Colon (tissue), 2 donors: ENCODE results near the gene SEC22C.

Experiments used
- FAIRE-seq: peaks from 2 replicates; lab custom pipeline; 2012; peaks lifted over from hg19 to GRCh38; lab: Jason Lieb, UNC
- donor health status: control.
- donor health status: control.

The SEC22C gene

DNA sequence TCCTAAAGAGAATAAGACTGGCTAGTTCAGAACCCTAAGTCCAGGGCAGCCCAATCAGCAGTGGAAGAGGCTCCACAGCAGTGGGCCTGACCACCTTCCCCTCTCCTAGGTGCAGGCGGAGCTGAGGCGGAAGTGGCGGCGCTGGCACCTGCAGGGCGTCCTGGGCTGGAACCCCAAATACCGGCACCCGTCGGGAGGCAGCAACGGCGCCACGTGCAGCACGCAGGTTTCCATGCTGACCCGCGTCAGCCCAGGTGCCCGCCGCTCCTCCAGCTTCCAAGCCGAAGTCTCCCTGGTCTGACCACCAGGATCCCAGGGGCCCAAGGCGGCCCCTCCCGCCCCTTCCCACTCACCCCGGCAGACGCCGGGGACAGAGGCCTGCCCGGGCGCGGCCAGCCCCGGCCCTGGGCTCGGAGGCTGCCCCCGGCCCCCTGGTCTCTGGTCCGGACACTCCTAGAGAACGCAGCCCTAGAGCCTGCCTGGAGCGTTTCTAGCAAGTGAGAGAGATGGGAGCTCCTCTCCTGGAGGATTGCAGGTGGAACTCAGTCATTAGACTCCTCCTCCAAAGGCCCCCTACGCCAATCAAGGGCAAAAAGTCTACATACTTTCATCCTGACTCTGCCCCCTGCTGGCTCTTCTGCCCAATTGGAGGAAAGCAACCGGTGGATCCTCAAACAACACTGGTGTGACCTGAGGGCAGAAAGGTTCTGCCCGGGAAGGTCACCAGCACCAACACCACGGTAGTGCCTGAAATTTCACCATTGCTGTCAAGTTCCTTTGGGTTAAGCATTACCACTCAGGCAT is 45.6 kb downstream of the SEC22C start:
- no peak for FAIRE-seq

DNA sequence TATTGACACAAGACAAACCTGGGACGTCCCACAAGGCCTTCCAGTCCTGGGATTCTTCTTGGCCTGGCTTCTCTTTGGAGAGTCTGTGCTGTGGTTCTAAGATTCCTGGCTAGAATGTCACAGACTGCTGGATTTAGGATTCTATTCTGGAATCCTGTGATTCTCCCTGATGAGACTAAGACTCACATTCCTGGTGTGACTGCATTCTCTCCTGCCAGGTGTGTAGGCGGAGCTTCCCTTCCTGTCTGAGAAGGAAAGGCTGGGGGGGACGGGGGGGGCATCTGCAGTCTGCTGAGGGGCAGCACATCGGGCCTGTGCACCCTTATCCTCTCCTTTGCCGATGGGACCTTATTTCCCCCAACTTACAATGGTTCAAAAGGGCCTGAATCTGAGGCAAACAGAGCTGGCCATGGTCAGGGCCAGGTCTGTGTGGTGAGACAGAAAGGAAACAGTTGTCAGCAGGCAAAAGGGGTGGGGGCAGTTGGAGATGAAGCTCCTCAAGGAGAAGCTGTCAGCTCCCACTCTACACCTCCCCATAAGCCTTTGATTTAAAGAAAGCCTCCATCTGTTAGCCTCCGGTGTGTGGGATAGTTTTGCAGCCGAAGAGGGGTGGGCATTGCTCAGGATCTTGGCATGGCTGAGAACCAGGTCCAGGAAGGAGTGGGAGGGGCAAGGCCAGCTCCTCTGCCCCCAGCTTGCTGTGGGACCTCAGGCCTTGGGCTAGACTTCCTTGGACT is 48.4 kb downstream of the SEC22C start:
- no peak for FAIRE-seq

DNA sequence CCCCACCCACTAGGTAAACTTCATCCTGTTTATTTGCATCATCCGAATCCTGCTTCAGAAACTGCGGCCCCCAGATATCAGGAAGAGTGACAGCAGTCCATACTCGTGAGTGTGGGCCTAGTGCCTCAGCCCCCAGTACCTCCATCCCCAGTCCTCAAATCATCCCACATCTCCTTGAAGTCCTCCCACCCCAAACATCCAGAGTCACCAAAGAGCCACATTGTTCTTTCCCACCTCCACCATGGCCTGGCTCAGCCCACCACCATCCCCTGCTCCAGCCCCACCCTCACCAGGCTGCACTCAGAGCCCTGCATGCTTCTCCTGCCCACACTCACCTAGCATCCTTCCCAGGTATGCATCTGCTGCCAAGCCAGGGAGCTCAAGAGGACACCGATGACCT is 49.5 kb downstream of the SEC22C start:
- no peak for FAIRE-seq

DNA sequence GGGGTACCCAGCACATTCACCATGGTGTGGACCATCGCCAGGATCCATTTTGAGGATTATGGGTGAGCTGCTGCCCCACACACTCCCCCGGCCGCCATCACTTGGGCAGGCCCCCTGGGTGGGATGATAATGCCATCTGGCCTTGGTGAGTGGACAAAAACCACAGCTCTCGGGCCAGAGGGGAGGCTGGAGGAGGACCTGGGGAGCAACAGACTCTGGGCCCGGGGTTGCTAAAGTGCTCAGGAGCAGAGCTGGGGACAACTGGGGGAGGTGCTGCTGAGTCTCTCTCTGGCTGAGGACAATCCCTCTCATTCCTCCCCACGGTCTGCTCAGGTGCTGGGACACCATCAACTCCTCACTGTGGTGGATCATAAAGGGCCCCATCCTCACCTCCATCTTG is 50.3 kb downstream of the SEC22C start:
- FAIRE-seq = no peak

DNA sequence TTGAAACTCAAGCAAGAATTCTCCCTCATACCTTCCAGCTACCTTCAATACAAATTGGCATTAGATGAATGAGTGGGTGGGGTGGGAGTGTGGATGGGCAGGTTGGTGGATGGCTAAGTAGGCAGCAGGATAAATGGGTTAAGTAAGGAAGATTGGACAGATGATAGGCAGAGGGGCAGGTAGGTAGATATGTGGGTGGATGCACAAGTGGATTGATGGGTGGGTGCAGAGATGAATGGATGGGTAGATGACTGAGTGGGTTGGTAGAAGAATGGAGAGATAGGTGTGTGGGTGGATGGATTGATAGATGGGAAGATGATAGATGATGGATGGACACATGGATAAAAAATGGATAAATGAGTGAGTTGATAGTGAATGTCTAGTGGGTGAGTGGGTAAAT is 51.7 kb downstream of the SEC22C start:
- FAIRE-seq = no peak

DNA sequence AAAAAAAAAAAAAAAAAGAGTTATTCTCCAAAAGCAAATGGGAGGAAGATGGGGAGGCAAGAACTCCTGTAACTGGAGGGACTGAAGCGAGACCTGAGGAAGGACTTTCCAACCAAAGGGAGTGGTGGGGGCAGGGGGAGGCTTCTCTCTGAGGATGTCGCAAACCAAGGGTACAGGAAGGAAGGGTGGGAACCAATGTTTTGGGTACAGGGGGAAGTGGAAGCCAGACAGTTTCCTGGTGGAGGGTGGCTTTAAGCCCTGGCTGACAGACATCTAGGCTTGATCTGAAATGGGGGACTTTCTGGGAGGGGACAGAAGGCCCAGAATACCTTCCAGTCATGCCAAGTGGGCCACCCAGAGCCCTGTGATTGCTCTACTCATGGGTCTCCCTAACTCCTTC is 52.3 kb downstream of the SEC22C start:
- FAIRE-seq = no peak

DNA sequence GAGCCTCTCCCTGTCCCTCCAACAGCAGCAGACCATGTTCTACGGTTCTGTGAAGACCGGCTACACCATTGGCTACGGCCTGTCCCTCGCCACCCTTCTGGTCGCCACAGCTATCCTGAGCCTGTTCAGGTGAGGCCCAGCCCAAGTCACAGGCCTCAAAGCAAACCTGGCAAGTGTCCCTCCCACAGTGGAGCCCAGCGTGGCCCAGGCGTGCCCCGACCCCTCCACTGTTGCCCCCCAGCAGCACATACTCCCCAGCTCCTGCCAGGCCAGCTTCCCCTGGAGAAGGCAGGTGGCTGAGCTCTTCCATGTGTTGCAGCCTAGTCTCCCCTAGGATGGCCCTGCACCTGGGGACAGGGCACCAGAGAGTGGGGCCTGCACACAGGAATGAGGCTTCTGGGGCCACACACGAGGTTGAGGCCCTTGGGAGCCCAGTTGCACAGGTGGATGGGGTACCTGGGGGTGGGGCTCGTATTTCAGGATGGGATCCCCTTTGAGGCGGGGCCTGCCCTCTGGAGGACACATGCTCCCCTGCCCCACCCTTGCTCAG is 54.3 kb downstream of the SEC22C start:
- no peak for FAIRE-seq

DNA sequence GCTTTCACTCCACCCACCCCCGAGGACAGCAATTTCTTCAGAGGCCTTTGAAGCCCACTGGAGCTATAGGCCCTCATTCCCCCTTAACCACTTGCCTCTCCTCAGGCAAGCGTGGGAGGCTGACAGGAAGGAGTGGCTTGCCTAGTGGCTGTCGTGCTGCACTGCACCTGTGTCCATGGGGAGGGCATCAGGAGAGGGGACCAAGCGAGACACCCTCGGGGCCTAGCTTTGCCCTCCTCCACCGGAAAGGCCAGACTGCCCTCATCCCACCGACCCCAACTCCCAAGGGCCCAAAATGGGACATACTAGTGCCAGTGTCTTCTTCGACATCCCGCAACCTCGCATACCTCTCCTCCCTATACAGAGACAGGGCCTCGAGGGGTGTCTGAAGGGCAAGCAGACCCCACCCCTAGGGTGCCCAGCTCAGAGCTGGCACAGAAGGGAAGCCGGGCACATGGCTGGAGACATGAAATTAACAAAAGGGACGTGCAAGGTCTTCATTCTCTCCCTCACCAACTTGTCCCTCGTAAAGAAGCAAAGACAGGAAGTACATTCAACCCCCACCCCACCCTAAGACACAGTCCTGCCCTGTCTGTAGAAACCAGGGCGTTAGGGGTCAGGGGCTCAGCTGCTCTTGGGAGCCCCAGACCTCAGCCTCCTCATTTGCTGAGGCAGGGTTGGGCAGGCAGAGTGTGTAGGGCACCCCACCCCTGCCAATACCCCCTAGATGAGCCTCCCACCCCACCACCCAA is 55.0 kb downstream of the SEC22C start:
- FAIRE-seq = no peak

DNA sequence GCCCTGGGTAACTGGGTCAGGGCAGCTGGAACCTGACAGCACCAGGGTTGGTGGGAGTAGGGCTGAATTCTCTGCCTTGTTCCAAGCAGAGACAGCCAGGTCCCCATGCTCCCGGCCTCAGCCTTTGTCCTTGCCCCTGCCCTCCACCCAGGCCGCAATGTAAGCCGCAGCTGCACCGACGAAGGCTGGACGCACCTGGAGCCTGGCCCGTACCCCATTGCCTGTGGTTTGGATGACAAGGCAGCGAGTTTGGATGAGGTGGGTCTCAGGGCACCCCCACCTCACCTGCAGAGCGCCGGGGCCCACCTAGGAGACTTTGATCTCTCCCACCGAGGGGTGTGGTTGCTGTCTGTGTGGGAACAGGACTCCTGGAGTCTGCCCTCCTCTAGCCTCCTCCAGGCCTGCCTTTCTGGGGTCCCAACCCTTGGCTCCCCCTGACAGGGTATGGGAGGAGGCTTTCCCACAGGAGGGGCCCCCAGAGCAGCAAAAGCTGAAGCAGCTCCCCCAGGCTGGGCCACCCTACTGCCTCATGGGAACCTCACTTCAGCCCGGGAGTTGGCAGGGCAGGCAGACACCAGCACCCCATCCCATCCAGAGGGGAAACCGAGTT is 55.9 kb downstream of the SEC22C start:
- FAIRE-seq = no peak

DNA sequence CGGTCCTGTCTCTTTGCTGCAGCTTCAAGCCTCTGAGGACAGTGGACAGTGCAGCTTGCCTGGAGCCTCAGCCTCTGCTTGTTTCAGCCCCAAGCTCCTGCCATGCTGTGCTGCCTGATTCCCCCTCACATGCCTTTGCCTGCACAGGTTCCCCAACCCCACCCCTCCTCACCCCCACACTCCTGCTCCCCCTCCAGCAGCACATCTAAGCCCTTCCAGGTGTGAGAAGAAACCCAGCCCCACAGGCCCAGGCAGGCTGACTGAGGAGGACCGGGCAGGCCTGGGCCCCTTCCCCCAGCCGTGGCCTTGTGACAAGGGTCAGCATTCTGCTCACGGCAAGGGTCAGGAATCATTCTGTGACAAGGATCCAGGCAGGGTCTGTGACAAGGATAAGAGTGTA is 56.6 kb downstream of the SEC22C start:
- no peak for FAIRE-seq

DNA sequence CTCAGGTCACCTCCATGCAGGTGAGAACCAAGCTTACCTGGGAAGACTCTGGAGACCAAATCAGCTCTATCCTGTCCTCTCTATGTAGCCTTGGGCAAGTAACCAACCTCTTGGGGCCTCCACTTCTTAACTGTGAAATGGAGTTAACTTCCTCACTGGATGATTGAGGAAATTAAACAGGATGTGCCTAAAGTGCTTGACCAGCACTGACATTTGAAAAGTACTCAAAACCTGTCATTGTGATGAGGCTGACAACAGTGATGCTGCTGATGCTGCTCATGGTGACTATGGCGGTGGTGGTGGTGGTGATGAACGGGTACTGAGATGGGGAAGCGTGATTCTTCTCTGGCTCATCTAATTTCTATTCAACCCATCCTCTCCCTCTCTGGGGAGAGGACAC is 57.0 kb downstream of the SEC22C start:
- no peak for FAIRE-seq

DNA sequence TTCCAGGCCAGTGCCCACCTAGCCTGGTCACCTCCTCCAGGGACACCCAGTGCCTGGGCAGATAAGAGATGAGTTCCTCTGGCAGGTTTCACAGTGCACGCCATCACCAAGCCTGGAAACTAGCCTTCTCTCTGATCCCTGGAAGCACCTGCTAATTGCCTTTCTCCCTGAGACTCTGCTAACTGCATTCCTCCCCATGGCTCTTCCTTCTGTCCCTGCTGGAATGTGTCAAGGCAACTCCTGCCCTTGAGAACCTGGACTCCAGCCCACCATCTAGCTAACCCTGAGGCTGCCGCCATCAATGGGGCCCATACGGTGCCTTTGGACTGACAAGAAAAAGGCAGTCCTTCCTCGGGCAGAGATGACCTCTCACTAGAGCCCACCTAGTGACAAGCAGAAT is 60.9 kb downstream of the SEC22C start:
- no peak for FAIRE-seq

DNA sequence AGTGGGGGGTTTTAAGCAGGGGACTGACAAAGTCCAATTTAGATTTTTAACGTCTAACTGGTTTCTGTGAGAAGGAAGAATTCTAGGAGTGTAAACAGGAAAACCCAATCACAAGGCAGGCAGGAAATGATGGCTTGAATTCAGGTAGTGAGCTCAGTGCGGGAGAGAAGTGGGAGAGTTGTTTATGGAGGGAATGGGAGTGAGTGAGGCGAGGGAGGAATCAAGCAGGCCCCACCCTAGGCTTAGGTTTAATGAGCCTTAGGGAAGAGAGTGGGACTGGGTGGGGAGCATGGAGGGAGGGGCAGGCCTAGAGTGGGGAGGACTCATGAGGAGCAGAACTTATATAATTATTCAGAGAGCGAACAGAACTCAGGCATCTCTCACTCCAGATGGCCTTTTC is 61.4 kb downstream of the SEC22C start:
- FAIRE-seq = no peak

DNA sequence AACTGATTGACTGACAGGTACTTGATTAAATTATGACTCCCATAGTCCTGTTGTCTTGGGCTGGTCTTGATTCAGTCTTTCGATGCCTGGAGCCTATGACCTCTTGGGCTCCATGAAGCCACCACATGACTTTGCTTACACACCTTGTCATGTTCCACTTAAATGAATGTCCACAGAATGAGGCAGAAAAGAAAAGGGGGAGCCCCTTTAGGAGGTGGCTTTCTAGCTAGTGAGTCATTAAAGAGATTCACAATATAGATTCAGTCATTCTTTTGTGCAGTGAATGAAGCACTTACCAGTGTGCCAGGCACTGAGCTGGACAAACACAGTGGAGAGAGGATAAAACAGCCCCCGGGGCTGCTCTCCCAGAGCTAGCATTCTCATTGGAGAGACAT is 62.2 kb downstream of the SEC22C start:
- FAIRE-seq = no peak

DNA sequence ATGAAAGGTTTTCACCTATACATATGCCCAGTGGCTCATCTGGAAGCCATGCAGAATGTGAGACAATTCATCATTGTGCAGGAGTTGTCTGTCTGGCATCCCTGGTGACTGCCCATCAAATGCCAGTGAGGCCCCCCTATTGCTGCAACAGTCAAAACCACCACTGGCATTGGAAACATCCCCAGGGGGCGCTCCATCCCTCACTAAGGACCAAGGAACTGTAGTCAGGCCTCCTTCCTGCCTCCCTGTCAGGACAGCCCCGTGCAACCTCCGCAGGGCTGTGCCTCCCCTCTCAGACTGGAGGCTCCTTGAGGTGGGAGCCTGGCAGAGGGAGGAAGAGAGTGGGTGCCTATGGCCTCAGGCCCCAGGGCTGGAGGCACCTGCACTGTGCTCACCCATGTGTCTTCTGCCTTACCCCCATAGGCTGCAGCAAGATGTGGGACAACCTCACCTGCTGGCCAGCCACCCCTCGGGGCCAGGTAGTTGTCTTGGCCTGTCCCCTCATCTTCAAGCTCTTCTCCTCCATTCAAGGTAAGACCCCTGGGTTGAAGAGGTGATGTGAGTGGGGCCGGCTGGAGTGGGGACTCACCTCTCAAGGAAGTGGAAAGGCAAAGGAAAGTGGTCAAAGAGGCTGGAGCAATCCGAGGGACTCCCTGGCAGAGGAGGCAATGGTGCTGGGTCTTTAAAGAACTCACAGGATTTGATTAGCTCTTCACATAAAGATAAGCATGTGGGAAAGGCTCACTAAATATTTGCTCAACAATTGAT is 62.8 kb downstream of the SEC22C start:
- FAIRE-seq = no peak

DNA sequence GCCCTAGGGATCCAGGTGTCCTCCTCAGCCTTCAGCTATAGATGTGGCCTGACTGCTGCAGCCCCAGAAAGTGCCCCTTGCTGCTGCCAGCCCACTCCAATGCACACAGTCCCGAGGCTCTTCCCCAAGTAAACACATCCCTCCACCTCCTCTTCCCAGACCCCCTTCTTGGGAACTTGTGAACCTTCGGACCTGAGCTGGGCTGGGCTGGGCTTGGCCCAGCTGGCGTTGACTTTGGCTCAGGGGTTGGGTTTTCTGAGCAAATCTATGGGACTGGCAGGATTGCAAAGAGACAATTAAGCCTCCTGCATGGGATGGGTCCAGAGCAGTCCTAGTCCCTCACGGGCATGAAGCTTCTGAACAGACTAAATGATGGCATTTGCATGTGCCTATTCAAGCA is 64.7 kb downstream of the SEC22C start:
- FAIRE-seq = no peak

DNA sequence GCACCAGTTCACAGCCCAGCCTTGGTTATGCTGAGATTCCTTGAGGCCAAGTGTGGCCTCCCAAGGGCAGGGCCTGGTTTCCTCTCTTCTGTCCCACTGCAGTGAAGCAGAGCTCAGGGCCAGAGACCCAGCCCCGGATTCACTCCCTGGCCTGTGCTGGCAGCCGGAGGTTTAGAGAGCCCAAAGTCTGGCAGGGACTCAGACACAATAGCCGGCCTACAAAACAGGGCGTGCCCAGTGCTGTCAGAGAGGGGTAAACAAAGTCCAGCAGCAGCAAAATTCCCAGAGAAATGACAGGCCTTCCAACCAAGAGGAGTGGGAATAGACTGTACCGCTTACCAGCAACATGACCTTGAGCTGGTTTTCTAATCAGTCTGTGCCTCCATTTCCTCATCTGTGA is 65.3 kb downstream of the SEC22C start:
- no peak for FAIRE-seq

DNA sequence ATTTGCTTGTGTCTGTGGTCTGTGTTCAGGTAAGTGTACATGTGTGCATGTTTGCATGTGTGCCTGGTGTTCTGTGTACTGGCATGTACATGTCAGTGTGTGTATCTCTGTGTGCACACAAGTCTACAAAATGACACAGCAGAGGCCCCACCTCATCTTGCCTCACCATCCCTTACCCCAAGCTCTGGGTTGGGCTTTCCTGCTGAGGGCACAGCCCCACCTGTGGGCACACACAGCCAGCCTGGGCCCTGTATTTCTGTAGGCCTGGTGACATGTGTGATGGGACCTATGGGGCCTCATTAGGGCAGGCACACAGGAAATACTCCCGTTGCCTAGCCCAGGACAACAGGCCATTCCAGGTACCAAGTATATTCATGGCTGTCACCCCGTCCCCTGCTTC is 65.8 kb downstream of the SEC22C start:
- no peak for FAIRE-seq

DNA sequence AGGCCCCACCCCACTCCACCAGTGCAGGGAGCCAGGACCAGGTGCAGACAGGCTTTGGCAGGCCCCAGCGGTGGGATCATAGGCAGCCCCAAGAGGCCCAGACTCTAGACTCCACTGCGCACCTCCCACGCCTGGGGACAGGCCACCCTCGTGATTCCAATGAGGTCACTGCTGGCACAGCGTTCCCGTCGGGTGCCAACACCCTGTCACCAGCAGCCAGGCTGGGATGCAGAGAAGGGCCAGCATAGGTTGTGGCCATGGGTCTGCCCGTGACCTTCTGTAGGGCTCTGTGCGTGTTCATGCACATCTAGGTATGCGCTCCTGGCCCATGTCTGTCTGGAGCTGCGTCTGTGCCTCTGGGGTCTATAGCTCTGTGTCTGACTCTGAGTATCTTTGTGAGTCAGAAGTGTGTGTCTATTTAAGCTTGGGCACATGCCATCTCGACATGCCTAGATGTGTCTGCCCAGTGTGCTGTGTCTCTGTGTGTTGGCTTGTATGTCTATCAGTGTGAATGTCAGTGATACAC is 66.3 kb downstream of the SEC22C start:
- no peak for FAIRE-seq

DNA sequence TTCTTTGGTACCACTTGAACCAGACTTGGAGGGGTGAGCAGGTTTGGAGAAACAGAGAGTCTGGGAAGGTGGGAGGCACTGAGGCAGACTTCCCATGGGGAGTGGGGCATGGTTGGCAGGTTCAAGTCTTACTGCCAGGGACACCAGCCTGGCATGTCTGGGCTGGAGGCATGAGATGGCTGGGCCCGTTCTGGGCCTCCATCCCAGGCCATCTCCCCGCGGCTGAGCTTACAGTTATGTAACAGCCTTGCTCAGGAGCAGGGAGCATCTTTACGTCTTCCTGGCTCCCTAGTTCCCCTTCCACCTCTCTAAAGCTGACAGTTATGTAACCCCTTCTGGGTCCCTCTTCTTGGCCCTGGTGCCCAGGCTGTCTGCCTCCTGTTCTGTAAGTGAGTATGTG is 66.9 kb downstream of the SEC22C start:
- FAIRE-seq = no peak

DNA sequence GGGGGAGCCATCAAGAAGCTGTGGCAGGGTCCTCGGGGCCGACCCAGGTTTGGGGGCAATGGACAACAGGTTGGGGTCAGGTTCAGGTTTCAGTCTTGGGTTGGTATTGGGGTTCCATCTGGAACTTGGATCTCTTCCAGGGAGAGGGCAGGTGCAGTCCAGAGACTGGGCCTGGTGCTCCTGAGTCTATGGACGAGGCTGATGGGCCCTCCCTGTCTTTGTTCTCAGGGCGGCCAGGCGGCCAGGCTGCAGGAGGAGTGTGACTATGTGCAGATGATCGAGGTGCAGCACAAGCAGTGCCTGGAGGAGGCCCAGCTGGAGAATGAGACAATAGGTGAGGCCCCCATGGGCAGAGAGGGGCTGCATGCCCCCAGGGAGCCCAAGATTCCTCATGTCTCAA is 68.2 kb downstream of the SEC22C start:
- no peak for FAIRE-seq
